ENCODE data around the gene SLC16A13.

DNA sequence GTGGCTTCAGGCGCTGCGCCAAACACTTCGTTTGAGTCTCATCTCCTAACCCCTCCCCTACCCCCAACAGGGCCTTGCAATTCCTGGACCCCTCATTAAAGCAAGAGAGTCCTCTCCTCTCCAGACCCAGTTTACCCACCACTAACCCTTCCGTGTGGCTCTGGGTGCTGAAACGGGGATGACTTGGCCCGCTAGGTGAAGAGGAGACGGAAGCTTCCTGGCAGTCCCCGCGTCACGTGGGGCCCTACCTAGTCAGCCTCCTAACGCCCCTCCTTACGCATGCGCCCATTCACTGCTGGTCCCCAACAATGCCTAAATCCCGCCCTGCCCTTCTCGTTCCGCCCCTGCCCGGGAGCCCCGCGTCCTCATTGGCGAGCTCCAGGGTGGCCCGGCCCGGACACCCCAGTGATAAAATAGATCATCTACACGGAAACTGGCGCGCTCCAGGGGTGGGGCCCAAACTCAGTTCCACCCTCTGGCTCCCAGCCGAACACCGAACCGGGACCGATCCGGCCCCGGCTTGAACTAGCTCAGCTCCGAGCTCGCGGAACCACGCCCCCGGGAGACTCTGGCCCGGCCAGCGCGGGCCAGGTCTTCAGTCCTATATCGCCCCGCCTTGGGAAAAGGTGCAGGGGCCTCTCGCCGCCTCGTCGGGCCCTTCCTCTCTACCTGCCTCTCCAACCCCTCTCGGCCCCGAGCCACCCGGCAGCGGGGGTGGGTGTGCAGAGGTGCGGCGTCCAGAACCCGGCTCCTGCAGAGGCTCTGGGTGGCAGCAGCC, at the start of gene SLC16A13:
- TF ChIP-seq POLR2A (IDR thresholded peaks at IDR 0.05; ENCODE audit: low read length) = peak; percentile 99
- TF ChIP-seq GATA1 (IDR thresholded peaks at IDR 0.05; ENCODE audit: low read depth, low read length) = no peak
